Uterus (tissue), 2 donors: ENCODE measurements around the gene TBC1D10A.

Experiments used
- POLR2A ChIP-seq, 2 donors: fragments of 450-650 bp; IDR thresholded peaks; one replicate each; pipeline ENCODE4 v1.6.1; 2016; ENCODE audit warnings: antibody characterized with exemption in 2 of 2, mild to moderate bottlenecking in 1 of 2, moderate library complexity in 1 of 2
- TF ChIP-seq, protein P1 (sequence below), 4 experiments: fragments of 200-600 bp in 2 of 4; fragments of 450-650 bp in 2 of 4; sonication (generic) in 2 of 4; IDR thresholded peaks; one replicate each; pipeline ENCODE4 v1.5.1; 2016 to 2019; ENCODE audit warnings: antibody characterized with exemption in 4 of 4, mild to moderate bottlenecking in 2 of 4, moderate library complexity in 1 of 4

GRCh38 chr22:30285846-30286200 is 40.9 kb downstream of the TBC1D10A start:
- TF ChIP-seq, protein P1, sequence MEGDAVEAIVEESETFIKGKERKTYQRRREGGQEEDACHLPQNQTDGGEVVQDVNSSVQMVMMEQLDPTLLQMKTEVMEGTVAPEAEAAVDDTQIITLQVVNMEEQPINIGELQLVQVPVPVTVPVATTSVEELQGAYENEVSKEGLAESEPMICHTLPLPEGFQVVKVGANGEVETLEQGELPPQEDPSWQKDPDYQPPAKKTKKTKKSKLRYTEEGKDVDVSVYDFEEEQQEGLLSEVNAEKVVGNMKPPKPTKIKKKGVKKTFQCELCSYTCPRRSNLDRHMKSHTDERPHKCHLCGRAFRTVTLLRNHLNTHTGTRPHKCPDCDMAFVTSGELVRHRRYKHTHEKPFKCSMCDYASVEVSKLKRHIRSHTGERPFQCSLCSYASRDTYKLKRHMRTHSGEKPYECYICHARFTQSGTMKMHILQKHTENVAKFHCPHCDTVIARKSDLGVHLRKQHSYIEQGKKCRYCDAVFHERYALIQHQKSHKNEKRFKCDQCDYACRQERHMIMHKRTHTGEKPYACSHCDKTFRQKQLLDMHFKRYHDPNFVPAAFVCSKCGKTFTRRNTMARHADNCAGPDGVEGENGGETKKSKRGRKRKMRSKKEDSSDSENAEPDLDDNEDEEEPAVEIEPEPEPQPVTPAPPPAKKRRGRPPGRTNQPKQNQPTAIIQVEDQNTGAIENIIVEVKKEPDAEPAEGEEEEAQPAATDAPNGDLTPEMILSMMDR (IDR thresholded peaks at IDR 0.05) = no peak
- no peak for TF ChIP-seq POLR2A (IDR thresholded peaks at IDR 0.05)
